LHCN-M2 (cell line): Measurements from ENCODE around the gene MAP3K10. TPM values are rescaled to one million over a fixed set of nuclear protein-coding genes. Genes with fewer than 3 reads are reported as not detected.
"Not testable (repeated sequence)": the region's sequence is repeated elsewhere in the genome, so short reads cannot be mapped to it uniquely, and the experiment has no call there.

Experiments
- DNase-seq: peaks from one replicate; pipeline ENCODE4 v3.0.0-alpha.2; 2012; ENCODE audit warnings: low read depth
- total RNA-seq: library from RNA; depleted of rRNA; stranded (reverse); fragments of >200 nt; gene quantifications from 2 replicates; pipeline ENCODE4 v1.2.3, GENCODE V29; 2014

The MAP3K10 gene
- total RNA-seq, 1 experiment from 2014 or later = 8.3 TPM

DNA sequence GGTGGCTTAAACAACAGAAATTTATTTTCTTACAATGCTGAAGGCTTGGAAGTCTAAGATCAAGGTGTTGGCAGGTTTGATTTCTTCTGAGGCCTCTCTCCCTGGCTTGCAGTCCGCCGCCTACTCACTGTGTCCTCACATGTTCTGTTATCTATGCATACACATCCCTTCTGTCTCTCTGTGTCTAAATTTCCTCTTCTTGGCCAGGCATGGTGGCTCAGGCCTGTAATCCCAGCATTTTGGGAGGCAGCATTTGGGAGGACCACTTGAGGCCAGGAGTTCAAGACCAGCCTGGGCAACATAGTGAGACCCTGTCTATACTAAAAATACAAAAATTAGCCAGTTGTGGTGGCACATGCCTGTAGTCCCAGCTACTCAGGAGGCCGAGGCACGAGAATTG, 19.9 kb upstream of the MAP3K10 start:
- not testable (repeated sequence) for DNase-seq

DNA sequence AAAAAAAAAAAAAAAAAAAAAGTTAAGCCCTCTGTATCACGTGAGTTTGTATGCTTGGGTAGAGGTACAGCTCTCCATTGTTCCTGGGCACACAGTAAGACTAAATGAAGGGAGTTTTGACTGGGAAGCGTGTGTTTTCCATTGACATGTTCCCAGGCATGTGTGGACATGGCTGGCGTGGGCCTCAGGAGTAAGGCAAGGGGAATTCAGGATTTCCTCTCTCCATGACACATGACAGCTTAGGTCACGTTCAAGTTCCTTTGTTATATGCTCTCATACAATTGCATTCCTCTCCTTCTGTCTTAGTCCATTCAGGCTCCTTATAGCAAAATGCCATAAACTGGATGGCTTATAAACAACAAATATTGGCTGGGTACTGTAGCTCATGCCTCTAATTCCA, 17.1 kb upstream of the MAP3K10 start:
- no peak for DNase-seq

DNA sequence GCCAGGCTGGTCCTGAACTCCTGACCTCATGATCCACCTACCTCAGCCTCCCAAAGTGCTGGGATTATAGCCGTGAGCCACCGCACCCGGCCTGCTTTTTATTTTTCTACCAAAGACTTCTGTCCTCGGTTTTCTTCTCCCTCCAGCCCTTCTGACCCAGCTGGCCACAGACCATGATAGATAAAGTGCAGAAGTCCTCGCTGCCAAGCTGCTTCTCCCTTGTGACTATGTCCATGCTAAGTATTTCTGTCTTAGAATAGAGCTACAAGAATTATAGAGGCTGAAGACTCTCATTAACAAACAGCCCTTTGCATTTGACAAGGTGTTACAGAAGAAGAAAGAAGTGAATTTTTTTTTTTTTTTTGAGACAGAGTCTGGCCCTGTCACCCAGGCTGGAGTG, 15.4 kb upstream of the MAP3K10 start:
- DNase-seq = no peak

DNA sequence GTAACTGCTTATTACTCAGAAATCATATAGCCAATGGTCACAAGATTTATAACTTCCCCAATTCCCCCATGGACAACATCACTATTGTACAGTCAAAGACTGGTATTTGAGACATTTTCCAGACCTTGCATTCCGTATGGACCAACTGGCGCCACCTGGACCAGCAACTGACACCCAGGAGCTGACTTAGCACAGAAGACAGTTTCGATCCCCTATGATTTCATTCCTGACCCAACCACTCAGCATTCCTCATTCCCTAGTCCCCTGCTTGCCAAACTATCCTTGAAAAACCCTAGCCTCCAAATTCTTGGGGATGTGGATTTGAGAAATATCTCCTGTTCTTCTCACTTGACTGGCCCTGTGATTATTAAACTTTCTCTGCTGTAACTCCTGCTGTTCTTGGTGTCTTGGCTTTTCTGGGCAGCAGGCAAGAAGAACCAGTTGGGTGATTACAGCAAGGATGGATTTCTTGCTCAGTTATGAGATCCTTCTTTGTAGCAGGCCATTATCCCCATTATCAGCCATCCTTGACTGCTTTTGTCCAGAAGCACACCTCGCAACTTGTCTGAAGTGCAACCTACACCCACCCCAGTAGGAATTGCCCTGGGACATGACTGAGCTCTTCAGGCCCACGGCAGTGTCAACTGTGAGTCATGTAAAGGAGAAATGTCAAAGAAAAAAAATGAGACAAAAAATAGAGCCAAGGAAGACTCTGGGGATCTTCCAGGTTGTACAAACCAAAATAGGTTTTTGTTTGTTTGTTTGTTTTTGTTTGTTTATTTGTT, 13.7 kb upstream of the MAP3K10 start:
- DNase-seq = no peak

DNA sequence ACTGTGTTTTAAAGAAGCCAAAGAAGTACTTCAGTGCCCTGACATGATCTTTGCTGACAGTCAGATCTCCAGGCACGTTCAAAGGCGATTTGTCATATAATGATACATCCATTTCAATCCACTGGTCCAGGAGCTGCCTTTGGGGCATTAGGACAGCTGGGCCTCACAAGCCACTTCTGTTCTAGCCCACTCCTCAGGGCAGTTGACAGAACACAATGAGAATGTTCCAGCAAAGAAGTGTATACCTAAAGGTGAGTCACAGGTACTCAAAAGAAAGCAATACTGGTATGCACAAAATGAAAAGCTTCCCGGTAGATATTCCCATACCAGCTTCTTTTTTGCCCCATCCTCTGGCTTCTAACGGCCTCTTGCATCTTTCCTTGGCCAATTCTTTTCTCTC, 12.5 kb upstream of the MAP3K10 start:
- DNase-seq = no peak

DNA sequence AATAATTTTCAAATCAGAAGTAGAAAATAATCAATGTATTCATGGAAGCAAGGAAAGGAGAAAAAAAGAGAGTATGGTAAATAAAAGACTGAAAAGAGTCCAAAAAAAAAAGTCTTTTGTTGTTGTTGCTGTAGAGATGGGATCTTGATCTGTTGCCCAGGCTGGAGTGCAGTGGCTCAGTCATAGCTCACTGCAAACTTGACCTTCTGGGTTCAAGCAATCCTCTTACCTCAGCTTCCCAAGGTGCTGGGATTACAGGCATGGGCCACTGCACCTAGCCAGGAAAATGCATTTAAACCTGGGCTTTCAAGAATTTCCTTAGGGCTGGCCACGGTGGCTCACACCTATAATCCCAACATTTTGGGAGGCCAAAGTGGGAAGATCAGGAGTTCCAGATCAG, 7.0 kb upstream of the MAP3K10 start:
- no peak for DNase-seq

DNA sequence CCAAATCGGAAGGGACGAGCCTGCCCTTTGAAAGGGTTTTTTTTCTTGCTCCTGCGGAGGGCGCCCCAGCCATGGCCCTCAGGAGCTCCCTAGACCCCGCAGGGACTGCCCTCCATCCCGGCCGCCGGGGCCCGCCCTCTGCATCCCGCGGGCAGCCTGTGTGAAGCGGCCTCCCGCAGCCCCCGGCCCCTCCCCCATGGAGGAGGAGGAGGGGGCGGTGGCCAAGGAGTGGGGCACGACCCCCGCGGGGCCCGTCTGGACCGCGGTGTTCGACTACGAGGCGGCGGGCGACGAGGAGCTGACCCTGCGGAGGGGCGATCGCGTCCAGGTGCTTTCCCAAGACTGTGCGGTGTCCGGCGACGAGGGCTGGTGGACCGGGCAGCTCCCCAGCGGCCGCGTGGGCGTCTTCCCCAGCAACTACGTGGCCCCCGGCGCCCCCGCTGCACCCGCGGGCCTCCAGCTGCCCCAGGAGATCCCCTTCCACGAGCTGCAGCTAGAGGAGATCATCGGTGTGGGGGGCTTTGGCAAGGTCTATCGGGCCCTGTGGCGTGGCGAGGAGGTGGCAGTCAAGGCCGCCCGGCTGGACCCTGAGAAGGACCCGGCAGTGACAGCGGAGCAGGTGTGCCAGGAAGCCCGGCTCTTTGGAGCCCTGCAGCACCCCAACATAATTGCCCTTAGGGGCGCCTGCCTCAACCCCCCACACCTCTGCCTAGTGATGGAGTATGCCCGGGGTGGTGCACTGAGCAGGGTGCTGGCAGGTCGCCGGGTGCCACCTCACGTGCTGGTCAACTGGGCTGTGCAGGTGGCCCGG, 815 bp downstream of the MAP3K10 start:
- peak; percentile 21 for DNase-seq

DNA sequence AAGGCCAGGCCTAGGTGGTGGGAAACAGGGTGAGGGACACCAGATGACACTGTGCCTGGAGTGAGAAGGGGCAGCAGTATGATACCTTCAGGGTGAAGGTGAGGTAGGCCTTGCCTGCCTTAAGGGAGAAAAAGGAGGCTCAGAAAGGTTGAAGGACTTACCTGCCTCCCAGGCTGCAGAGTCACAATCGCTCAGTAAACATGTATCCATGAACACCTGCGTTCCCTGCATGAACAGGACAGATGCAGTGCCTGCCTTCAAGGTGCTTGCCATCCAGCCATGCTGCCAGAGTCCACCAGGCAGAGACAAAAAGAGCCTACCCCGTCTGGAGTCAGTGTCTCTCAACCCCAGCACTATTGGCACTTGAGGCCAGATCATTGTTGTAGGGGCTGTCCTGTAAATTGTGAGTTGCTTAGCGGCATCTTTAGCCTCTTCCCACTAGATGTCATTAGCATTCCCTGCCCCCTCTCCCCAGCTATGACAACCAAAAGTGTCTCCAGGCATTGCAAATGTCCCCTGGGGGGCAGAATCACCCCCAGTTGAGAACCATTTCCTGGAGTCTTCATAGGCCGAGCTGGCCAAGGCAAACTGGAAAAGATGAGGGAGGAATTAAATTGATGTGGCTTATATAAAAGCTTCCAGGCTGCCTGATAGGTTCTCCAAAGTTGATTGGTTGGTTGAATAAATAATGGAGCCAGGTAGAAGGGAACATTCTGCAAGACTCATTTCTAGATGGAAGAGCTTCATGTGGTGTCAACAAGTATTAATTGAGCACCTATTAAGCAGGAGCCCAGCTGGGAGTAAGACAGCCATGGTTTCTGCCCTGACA, 1.7 kb downstream of the MAP3K10 start:
- no peak for DNase-seq

DNA sequence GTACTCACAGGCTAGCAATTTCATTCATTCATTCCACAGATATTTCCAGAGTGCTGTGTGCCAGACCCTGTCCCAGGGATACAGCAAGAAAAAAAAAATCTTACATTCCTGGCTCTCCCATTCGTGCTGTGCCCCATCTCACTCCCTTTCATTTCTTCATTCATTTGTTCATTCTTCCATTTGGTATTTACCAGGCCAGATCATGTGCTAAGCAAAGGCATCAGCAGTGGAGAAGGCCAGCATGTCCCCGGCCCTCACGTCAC, 2.3 kb downstream of the MAP3K10 start:
- no peak for DNase-seq

DNA sequence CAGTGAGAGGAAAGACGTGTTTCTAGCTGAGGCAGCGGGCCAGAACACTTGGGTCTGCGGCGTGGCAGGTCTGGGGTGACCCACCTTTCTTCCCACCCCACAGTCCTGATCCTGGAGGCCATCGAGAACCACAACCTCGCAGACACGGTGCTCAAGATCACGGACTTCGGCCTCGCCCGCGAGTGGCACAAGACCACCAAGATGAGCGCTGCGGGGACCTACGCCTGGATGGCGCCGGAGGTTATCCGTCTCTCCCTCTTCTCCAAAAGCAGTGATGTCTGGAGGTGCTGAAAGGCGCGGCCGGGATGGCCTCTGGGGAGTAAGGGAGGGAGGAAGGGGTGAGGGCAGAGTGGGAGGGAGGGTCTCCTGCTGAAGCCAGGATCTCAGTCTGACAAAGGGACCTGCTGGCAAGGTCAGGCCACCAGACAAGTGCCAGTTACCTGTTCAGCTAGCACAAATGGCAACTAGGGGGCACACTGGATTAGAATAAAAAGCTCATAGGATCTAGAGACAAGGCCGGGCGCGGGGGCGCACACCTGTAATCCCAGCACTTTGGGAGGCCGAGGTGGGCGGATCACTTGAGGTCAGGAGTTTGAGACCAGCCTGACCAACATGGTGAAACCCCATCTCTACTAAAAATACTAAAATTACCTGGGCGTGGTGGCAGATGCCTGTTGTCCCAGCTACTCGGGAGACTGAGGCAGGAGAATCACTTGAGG, 7.2 kb downstream of the MAP3K10 start:
- no peak for DNase-seq

DNA sequence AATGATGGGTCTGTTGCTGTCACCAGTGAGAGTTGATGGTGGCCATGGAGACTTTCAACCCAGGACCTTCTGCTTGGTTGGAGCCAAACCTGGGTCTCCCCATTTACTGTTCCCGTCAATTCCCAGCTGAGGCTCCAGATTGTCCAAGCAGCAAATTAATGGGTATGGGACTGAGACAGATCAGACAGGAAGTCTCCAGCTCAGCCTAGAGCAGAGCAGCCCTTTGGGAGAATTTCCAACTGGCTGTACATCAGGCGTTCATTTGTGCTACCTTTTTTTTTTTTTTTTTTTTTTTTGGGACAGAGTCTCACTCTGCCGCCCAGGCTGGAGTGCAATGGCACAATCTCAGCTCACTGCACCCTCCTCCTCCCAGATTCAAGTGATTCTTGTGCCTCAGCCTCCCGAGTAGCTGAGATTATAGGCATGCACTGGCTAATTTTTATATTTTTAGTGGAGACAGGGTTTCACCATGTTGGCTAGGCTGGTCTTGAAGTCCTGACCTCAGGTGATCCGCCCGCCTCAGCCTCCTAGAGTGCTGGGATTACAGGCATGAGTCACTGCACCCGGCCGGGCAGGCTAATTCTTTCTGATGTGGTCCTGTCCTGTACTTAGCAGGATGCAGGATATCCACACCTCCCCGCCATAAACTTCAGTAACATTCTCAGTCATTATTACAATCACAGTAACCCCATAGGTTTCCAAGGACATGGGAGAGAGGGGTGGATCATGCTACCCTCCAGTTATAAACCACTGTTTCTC, 9.3 kb downstream of the MAP3K10 start:
- no peak for DNase-seq

DNA sequence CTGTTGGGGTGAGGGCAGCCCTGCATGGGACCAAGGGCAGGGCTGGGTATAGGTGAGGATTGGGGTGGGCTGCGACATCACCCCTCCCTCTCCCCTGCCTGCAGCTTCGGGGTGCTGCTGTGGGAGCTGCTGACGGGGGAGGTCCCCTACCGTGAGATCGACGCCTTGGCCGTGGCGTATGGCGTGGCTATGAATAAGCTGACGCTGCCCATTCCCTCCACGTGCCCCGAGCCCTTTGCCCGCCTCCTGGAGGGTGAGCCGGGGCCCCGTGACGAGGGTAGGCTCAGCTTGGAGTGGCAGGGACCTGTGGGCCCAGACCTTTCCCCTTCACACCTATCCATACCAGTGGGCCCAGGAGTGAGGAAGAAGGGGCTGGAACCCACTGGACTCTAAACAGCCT, 13.2 kb downstream of the MAP3K10 start:
- DNase-seq = no peak

DNA sequence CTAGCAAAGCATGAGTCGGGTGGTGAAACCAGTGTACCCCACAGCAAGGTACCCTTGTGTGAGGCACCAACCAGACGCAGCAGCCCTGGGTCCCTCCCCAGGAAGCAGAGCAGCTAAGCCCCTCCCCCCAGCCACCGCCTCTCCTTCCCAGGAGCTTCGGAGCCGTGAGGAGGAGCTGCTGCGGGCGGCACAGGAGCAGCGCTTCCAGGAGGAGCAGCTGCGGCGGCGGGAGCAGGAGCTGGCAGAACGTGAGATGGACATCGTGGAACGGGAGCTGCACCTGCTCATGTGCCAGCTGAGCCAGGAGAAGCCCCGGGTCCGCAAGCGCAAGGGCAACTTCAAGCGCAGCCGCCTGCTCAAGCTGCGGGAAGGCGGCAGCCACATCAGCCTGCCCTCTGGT, 14.5 kb downstream of the MAP3K10 start:
- no peak for DNase-seq

DNA sequence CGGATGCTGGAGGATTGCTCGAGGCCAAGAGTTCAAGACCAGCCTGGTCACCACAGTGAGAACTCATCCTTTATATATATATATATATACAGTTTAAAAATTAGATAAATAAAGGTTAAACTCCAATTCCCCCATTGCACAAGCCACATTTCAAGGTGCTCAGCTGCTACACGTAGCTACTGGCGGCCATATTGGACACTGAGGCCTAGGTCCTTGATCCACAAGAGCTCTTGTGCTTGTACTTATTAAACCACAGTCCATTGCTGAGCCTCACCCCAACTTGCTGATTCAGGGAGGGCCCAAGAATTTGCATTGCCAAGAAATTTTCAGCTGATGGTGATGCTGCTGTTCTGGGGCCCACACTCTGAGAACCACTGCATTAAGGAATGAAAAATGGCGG, 17.4 kb downstream of the MAP3K10 start:
- no peak for DNase-seq

DNA sequence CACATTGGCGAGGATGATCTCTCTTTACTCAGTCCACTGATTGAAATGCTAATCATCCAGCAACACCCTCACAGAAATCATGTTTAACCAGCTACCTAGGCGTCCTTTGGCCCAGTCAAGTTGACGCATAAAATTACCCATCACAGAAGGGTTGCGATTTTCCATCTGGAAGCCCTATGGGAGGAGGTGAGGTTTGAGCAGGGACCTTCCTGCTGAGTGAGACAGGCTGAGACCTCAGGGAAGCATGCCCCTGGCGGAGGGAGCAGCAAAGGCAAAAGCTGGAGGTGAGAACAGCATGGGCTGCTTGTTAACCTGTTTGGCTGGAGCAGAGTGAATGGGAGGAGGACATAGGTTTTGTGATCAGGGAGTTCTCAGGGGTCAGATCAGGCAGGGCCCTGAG, 19.7 kb downstream of the MAP3K10 start:
- no peak for DNase-seq

DNA sequence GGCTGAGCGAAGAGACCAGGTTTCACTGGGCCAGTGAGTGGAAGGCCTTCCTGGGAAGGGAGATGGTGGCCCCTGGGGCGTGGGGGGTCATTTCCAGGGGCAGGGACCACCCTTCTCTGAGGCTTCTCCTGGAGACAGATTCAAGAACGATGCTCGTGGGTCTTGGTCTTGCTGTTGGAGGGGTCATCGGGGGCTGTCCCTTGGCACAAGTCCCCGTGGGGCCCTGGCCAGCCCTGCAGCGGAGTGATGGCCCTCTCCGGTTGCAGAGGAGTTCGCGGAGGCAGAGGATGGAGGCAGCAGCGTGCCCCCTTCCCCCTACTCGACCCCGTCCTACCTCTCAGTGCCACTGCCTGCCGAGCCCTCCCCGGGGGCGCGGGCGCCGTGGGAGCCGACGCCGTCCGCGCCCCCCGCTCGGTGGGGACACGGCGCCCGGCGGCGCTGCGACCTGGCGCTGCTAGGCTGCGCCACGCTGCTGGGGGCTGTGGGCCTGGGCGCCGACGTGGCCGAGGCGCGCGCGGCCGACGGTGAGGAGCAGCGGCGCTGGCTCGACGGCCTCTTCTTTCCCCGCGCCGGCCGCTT, 22.1 kb downstream of the MAP3K10 start:
- no peak for DNase-seq

DNA sequence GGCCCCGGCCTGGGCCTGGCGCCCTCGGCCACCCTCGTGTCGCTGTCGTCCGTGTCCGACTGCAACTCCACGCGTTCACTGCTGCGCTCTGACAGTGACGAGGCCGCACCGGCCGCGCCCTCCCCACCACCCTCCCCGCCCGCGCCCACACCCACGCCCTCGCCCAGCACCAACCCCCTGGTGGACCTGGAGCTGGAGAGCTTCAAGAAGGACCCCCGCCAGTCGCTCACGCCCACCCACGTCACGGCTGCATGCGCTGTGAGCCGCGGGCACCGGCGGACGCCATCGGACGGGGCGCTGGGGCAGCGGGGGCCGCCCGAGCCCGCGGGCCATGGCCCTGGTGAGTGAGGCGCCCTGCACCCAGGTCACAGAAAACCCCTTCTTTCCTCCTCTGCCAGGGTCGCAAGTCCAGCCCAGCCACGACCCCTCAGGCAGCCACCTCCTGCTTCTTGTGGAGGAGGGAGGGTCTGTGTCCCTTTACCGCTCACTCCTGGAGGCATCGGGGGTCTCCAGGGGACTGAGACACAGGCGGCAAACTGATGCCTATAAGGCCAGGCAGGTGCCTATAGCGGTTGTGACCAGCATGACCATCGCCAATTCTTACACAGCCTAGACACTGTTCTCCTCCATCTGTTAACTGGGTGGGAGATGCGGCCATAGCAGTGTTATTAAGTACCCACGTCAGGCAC, 22.8 kb downstream of the MAP3K10 start:
- no peak for DNase-seq

DNA sequence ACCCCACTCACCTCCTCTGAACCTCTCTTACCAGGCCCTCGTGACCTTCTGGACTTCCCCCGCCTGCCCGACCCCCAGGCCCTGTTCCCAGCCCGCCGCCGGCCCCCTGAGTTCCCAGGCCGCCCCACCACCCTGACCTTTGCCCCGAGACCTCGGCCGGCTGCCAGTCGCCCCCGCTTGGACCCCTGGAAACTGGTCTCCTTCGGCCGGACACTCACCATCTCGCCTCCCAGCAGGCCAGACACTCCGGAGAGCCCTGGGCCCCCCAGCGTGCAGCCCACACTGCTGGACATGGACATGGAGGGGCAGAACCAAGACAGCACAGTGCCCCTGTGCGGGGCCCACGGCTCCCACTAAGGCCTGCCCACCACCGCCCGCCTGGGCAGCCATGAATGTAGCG, 23.7 kb downstream of the MAP3K10 start:
- DNase-seq = no peak

DNA sequence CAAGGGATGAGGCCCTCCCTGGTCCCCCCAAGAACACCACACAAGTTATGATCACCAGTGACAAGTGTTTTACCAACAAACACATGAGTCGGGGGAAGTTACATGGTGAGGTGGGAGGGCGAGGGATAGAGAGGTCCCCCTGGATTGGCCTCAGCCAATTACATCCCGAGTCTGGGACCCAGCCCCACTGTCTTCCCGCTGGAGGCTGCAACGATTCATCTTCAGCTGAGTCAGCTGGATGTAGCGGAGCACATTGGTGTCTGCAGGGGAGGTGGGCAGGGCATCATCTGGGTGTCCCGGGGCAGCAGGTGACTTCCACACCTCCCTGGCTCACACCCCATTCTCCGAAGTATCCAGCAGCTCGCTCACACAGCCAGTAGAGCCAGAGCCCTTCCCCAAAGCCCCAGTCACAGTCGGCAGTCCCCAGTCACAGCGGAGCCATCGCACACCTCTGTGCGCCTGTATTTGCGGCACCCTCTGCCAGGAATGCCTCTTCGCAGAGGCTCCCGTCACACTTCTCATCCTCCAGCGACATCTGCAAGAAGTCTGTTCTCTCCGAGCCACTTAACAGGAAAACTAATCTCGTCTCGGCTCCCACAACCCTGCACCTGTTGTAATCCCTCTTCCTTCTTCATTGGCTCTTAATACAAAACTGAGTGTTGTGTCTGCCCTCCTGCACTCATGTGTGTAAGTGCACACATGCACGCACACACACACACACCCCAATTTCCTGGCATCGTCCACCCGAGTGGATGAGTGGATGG, 25.0 kb downstream of the MAP3K10 start:
- peak; percentile 34 for DNase-seq

DNA sequence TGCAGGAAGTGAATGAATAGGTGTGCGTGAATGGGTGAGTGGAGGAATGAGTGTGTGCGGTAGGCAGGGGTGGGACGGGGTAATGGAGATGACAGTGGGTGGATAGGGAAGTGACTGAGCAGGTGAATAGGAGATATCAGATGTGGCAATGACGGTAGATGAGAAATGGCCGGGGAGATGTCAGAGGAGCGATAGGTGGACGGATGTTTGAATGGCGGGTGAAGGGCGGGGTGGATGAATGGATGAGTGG, 25.5 kb downstream of the MAP3K10 start:
- no peak for DNase-seq
